ENCODE data around the gene METTL15.

The METTL15 gene

GRCh38 chr11:28241760-28242159 lies 133.6 kb downstream of the METTL15 start:
- TF ChIP-seq CTCF (IDR thresholded peaks at IDR 0.05; ENCODE audit: extremely low read depth, missing control alignments), result no peak
- no peak for DNase-seq (ENCODE audit: low spot score)

GRCh38 chr11:28242596-28242995 lies 134.4 kb downstream of the METTL15 start:
- TF ChIP-seq CTCF (IDR thresholded peaks at IDR 0.05; ENCODE audit: extremely low read depth, missing control alignments), result no peak
- DNase-seq (ENCODE audit: low spot score), result no peak

- TF ChIP-seq CTCF (IDR thresholded peaks at IDR 0.05; ENCODE audit: extremely low read depth, missing control alignments), result no peak
- DNase-seq (ENCODE audit: low spot score), result no peak
Observed at GRCh38 chr11:28243061-28243460, 134.9 kb downstream of the METTL15 start.

- no peak for DNase-seq (ENCODE audit: low spot score)
- no peak for TF ChIP-seq CTCF (IDR thresholded peaks at IDR 0.05; ENCODE audit: extremely low read depth, missing control alignments)
Observed at GRCh38 chr11:28243581-28243980, 135.4 kb downstream of the METTL15 start.

- DNase-seq (ENCODE audit: low spot score), result no peak
- no peak for TF ChIP-seq CTCF (IDR thresholded peaks at IDR 0.05; ENCODE audit: extremely low read depth, missing control alignments)
Observed at GRCh38 chr11:28245131-28245530, 136.9 kb downstream of the METTL15 start.

- no peak for DNase-seq (ENCODE audit: low spot score)
- no peak for TF ChIP-seq CTCF (IDR thresholded peaks at IDR 0.05; ENCODE audit: extremely low read depth, missing control alignments)
Observed at GRCh38 chr11:28250192-28250591, 142.0 kb downstream of the METTL15 start.

- no peak for DNase-seq (ENCODE audit: low spot score)
- TF ChIP-seq CTCF (IDR thresholded peaks at IDR 0.05; ENCODE audit: extremely low read depth, missing control alignments), result no peak
Observed at GRCh38 chr11:28251257-28251656, 143.1 kb downstream of the METTL15 start.

Measured in GM20000 (cell line).